Right lung (tissue), 5 donors: ENCODE measurements around the gene GATA3. TPM values are rescaled to one million over a fixed set of nuclear protein-coding genes. Genes with fewer than 3 reads are reported as not detected.

ENCODE experiments used
- DNase-seq, 2 donors: peaks; one replicate each; pipeline ENCODE4 v3.0.0-alpha.2; 2013
- polyA plus RNA-seq, 5 donors: library from polyadenylated mRNA; unstranded; fragments of 120-200 nt; gene quantifications; one replicate each; pipeline versions ENCODE4 v1.2.1 to v1.2.3, GENCODE V29; 2013; ENCODE audit warnings: inconsistent platforms in 1 of 5, low replicate concordance in 1 of 5; ENCODE audit not compliant: insufficient read length in 5 of 5, insufficient read depth in 1 of 5

GATA3 gene
- polyA plus RNA-seq, 5 donors, result 2.1 to 3.8 (median 2.5) TPM

- no peak for DNase-seq
Measured at GRCh38 chr10:8096931-8097330, 42.4 kb downstream of the GATA3 start.

GRCh38 chr10:8100366-8100765, 45.9 kb downstream of the GATA3 start:
- no peak for DNase-seq

GRCh38 chr10:8102708-8103401, 48.4 kb downstream of the GATA3 start:
- no peak for DNase-seq

GRCh38 chr10:8103543-8103942, 49.1 kb downstream of the GATA3 start:
- no peak for DNase-seq

GRCh38 chr10:8104005-8104404, 49.5 kb downstream of the GATA3 start:
- DNase-seq, result no peak

- no peak for DNase-seq
Measured at GRCh38 chr10:8104721-8105120, 50.2 kb downstream of the GATA3 start.

GRCh38 chr10:8105932-8106331, 51.4 kb downstream of the GATA3 start:
- DNase-seq, result no peak

GRCh38 chr10:8112230-8112905, 57.9 kb downstream of the GATA3 start:
- DNase-seq, result no peak

- no peak for DNase-seq
Measured at GRCh38 chr10:8112942-8113442, 58.5 kb downstream of the GATA3 start.

GRCh38 chr10:8113616-8114015, 59.1 kb downstream of the GATA3 start:
- no peak for DNase-seq

GRCh38 chr10:8114741-8115617, 60.5 kb downstream of the GATA3 start:
- no peak for DNase-seq

GRCh38 chr10:8115618-8115980, 61.1 kb downstream of the GATA3 start:
- DNase-seq, result no peak

- no peak for DNase-seq
Measured at GRCh38 chr10:8116474-8116873, 62.0 kb downstream of the GATA3 start.

GRCh38 chr10:8116926-8117493, 62.5 kb downstream of the GATA3 start:
- DNase-seq, result no peak

- no peak for DNase-seq
Measured at GRCh38 chr10:8121201-8121890, 66.9 kb downstream of the GATA3 start.

- DNase-seq, result no peak
Measured at GRCh38 chr10:8122611-8123369, 68.3 kb downstream of the GATA3 start.

- no peak for DNase-seq
Measured at GRCh38 chr10:8124436-8124835, 69.9 kb downstream of the GATA3 start.
